HepG2 (cell line): Measurements from ENCODE around the gene ACBD7. TPM values are rescaled to one million over a fixed set of nuclear protein-coding genes. Genes with fewer than 3 reads are reported as not detected.

ENCODE experiments used
- ARHGAP35 ChIP-seq: sonication (generic); formaldehyde crosslinking; IDR thresholded peaks from 2 replicates; pipeline ENCODE4 v1.9.0; 2022; ENCODE audit warnings: mild to moderate bottlenecking, inconsistent platforms, moderate library complexity, missing genetic modification reagents, borderline replicate concordance
- ATRX ChIP-seq: sonication (generic); formaldehyde crosslinking; IDR thresholded peaks from 2 replicates; pipeline ENCODE4 v1.4.0; 2020; ENCODE audit warnings: missing genetic modification reagents, borderline replicate concordance
- BRCA1 ChIP-seq: sonication (generic); formaldehyde crosslinking; IDR thresholded peaks from 2 replicates; pipeline ENCODE4 v1.4.0; 2020; ENCODE audit warnings: missing genetic modification reagents
- ELF1 ChIP-seq: sonication (generic); formaldehyde crosslinking; IDR thresholded peaks from 2 replicates; pipeline ENCODE4 v1.4.0; 2020; ENCODE audit warnings: missing genetic modification reagents
- HCFC1 ChIP-seq: fragments of 150-350 bp; IDR thresholded peaks from 2 replicates; pipeline ENCODE4 v1.6.1; 2014; ENCODE audit warnings: low read depth, low read length
- HIC2 ChIP-seq: sonication (generic); formaldehyde crosslinking; IDR thresholded peaks from 2 replicates; pipeline ENCODE4 v1.9.0; 2022; ENCODE audit warnings: low read depth, missing genetic modification reagents
- HNRNPK ChIP-seq: fragments of 200-400 bp; formaldehyde crosslinking; IDR thresholded peaks from 2 replicates; pipeline ENCODE4 v1.6.1; 2018; ENCODE audit warnings: low read length, low read depth, moderate library complexity, mild to moderate bottlenecking; ENCODE audit not compliant: poor library complexity, severe bottlenecking
- HNRNPUL1 ChIP-seq: fragments of 200-400 bp; formaldehyde crosslinking; IDR thresholded peaks from 2 replicates; pipeline ENCODE4 v1.6.1; 2017; ENCODE audit warnings: low read depth, mild to moderate bottlenecking, low read length, moderate library complexity
- KDM2A ChIP-seq: sonication (generic); formaldehyde crosslinking; IDR thresholded peaks from 2 replicates; pipeline ENCODE4 v1.4.0; 2020; ENCODE audit warnings: low read depth, missing genetic modification reagents, borderline replicate concordance
- MLX ChIP-seq: IDR thresholded peaks from 2 replicates; pipeline ENCODE4 v1.6.1; 2016
- PITX1 ChIP-seq: sonication (generic); formaldehyde crosslinking; IDR thresholded peaks from 2 replicates; pipeline ENCODE4 v1.5.1; 2020; ENCODE audit warnings: mild to moderate bottlenecking, missing genetic modification reagents
- RFXAP ChIP-seq: sonication (generic); formaldehyde crosslinking; IDR thresholded peaks from 2 replicates; pipeline ENCODE4 v1.4.0; 2020; ENCODE audit warnings: missing genetic modification reagents, borderline replicate concordance
- ZFP37 ChIP-seq: sonication (generic); formaldehyde crosslinking; IDR thresholded peaks from 2 replicates; pipeline ENCODE4 v1.4.0; 2020; ENCODE audit warnings: missing genetic modification reagents, borderline replicate concordance
- ZNF317 ChIP-seq: sonication (generic); formaldehyde crosslinking; IDR thresholded peaks from 2 replicates; pipeline ENCODE4 v1.5.0; 2020; ENCODE audit warnings: mild to moderate bottlenecking, missing genetic modification reagents
- ZNF737 ChIP-seq: sonication (generic); formaldehyde crosslinking; IDR thresholded peaks from 2 replicates; pipeline ENCODE4 v1.5.0; 2020; ENCODE audit warnings: missing genetic modification reagents, mild to moderate bottlenecking, borderline replicate concordance
- ZNF790 ChIP-seq: sonication (generic); formaldehyde crosslinking; IDR thresholded peaks from 2 replicates; pipeline ENCODE4 v1.8.0; 2022; ENCODE audit warnings: missing genetic modification reagents, mild to moderate bottlenecking, borderline replicate concordance
- ZNF850 ChIP-seq: sonication (generic); formaldehyde crosslinking; conservative IDR thresholded peaks from 2 replicates; pipeline ENCODE4 v1.9.0; 2021; ENCODE audit warnings: mild to moderate bottlenecking, missing genetic modification reagents
- polyA plus RNA-seq, 8 experiments: library from polyadenylated mRNA; depleted of rRNA in 3 of 8; stranded (reverse) in 7 of 8; unstranded in 1 of 8; fragments of >200 nt; fragmentation: Illumina TruSeq in 4 of 8; extraction: Trizol in 4 of 8; gene quantifications; 2 replicates each; pipeline versions ENCODE4 v1.2.1 to v1.2.3, GENCODE V29; 2011 to 2016; ENCODE audit warnings: low read depth in 4 of 8, missing spikeins in 1 of 8, mixed read lengths in 1 of 8; ENCODE audit not compliant: insufficient read depth in 1 of 8
- total RNA-seq, 5 experiments: library from RNA; depleted of rRNA; stranded (reverse); fragments of >200 nt; fragmentation: Illumina TruSeq; extraction: Trizol; gene quantifications; 2 replicates each; pipeline ENCODE4 v1.2.3, GENCODE V29; 2016; ENCODE audit warnings: low read depth in 1 of 5
- TF ChIP-seq, protein P1 (sequence below): sonication (generic); formaldehyde crosslinking; IDR thresholded peaks from 2 replicates; pipeline ENCODE4 v1.8.1; 2022; ENCODE audit warnings: low read depth, mild to moderate bottlenecking, missing genetic modification reagents
- TF ChIP-seq, protein P2 (sequence below): sonication (generic); formaldehyde crosslinking; conservative IDR thresholded peaks from 2 replicates; pipeline ENCODE4 v1.4.0; 2020; ENCODE audit warnings: missing genetic modification reagents

ACBD7 gene
- total and polyA plus RNA-seq, 2 of the 13 experiments (the other 11 are each of a cell fraction or from before 2014, with no cell fraction given) = 1.4 to 2.6 TPM

DNA sequence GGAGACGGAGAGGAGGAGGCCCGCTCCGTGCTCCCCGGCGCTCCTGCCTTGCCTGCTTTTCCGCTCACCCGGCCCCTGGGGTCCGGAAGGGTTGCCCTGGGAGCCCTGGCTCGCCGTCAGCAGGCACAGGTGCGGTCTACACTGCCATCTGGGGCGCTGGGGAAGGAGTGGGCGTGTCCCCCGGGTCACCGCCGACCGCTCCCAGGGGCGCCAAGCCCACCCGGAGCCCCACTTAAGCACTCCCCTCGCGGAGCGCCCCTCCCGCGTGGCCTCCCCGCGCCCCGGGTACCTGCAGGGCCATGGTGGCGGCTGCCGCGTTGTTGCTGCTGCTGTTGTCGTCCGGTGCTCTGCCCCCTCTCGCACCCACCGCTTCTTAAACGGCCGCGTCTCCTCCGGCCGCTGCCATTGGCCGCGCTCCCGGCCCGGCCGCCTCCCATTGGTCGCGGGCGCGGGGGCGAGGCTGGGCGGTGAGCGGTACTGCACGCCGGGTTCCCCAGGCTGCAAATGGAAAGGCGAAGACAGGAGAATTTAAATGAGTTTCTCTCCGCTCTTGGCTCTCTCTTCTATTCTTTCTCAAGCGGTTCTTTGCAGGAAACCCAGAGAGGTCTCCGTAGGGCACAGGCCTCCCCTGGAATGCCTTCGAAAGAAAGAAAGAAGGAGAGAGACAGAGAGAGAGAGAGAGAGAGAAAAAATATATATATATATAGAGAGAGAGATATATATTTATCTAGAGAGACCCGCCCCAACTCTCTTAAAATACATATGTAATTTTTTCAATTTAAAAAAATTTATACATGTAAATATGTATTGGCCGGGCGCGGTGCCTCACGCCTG lies at the start of gene ACBD7 (continued):
- TF ChIP-seq HIC2 (no peak), ZNF790 (CRISPR knock-in tag) (no peak), ZNF317 (CRISPR knock-in tag) (no peak), ZNF850 (CRISPR knock-in tag) (no peak), KDM2A (peak; percentile 67; the same call in 1 of the 2 replicates), RFXAP (CRISPR knock-in tag) (peak; percentile 64; the same call in 1 of the 2 replicates), ZFP37 (no peak), HNRNPUL1 (no peak), HNRNPK (no peak), PITX1 (CRISPR knock-in tag) (no peak), ELF1 (CRISPR knock-in tag) (no peak), BRCA1 (no peak), ARHGAP35 (CRISPR knock-in tag) (no peak), ZNF737 (CRISPR knock-in tag) (no peak), MLX (CRISPR knock-in tag) (no peak), ATRX (CRISPR knock-in tag) (no peak), HCFC1 (no peak)
- TF ChIP-seq, protein P1, sequence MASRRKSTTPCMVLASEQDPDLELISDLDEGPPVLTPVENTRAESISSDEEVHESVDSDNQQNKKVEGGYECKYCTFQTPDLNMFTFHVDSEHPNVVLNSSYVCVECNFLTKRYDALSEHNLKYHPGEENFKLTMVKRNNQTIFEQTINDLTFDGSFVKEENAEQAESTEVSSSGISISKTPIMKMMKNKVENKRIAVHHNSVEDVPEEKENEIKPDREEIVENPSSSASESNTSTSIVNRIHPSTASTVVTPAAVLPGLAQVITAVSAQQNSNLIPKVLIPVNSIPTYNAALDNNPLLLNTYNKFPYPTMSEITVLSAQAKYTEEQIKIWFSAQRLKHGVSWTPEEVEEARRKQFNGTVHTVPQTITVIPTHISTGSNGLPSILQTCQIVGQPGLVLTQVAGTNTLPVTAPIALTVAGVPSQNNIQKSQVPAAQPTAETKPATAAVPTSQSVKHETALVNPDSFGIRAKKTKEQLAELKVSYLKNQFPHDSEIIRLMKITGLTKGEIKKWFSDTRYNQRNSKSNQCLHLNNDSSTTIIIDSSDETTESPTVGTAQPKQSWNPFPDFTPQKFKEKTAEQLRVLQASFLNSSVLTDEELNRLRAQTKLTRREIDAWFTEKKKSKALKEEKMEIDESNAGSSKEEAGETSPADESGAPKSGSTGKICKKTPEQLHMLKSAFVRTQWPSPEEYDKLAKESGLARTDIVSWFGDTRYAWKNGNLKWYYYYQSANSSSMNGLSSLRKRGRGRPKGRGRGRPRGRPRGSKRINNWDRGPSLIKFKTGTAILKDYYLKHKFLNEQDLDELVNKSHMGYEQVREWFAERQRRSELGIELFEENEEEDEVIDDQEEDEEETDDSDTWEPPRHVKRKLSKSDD (CRISPR knock-in tag) = no peak
- TF ChIP-seq, protein P2, sequence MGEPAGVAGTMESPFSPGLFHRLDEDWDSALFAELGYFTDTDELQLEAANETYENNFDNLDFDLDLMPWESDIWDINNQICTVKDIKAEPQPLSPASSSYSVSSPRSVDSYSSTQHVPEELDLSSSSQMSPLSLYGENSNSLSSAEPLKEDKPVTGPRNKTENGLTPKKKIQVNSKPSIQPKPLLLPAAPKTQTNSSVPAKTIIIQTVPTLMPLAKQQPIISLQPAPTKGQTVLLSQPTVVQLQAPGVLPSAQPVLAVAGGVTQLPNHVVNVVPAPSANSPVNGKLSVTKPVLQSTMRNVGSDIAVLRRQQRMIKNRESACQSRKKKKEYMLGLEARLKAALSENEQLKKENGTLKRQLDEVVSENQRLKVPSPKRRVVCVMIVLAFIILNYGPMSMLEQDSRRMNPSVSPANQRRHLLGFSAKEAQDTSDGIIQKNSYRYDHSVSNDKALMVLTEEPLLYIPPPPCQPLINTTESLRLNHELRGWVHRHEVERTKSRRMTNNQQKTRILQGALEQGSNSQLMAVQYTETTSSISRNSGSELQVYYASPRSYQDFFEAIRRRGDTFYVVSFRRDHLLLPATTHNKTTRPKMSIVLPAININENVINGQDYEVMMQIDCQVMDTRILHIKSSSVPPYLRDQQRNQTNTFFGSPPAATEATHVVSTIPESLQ (CRISPR knock-in tag) = no peak
